B cell (primary cell): ENCODE results near the gene P2RY6. TPM values are rescaled to one million over a fixed set of nuclear protein-coding genes. Genes with fewer than 3 reads are reported as not detected.

ENCODE experiments used
- ATAC-seq: fragments of 200-7000 bp; cut with Tn5 transposase; one replicate; pipeline ENCODE4 v1.10.0; 2021; ENCODE audit warnings: low read depth, mild to moderate bottlenecking, moderate number of reproducible peaks, moderate library complexity
- CTCF ChIA-PET: fragments of 350-600 bp; sonication (Branson Sonifier 250); formaldehyde crosslinking; loops from one replicate; lab custom pipeline; 2021; ENCODE audit warnings: antibody characterized with exemption, inconsistent platforms; lab: Charles Lee
- POLR2A ChIA-PET: fragments of 350-600 bp; sonication (Branson Sonifier 250); formaldehyde crosslinking; loops from one replicate; lab custom pipeline; 2021; ENCODE audit warnings: antibody characterized with exemption; lab: Charles Lee
- DNase-seq: peaks from one replicate; pipeline ENCODE4 v3.0.0; 2013
- H2AFZ ChIP-seq: 2 replicates; pipeline ENCODE4 v1.6.1; 2012; ENCODE audit warnings: mild to moderate bottlenecking, low read depth, low read length; ENCODE audit not compliant: insufficient read depth, poor library complexity, severe bottlenecking
- H3K27ac ChIP-seq, 2 donors: 1 replicate in 1 of 2; 2 replicates in 1 of 2; pipeline ENCODE4 v1.5.1; 2012 to 2013; ENCODE audit warnings: low read length in 2 of 2, mild to moderate bottlenecking in 2 of 2, moderate library complexity in 1 of 2
- H3K27me3 ChIP-seq, 4 experiments: fragments of 200-600 bp in 1 of 4; sonication (generic) in 1 of 4; replicated peaks in 1 of 4; 1 replicate in 2 of 4; 2 replicates in 2 of 4; pipeline versions ENCODE4 v1.6.1 to v1.7.0; 2013 to 2016; ENCODE audit warnings: low read length in 3 of 4, mild to moderate bottlenecking in 2 of 4, mixed read lengths in 1 of 4, moderate library complexity in 1 of 4; ENCODE audit not compliant: insufficient read depth in 4 of 4, control insufficient read depth in 3 of 4; ENCODE audit errors: control extremely low read depth in 1 of 4
- H3K36me3 ChIP-seq, 2 experiments: replicated peaks in 1 of 2; 1 replicate in 1 of 2; 2 replicates in 1 of 2; pipeline versions ENCODE4 v1.6.1 to v1.7.1; 2013; ENCODE audit warnings: low read length in 1 of 2; ENCODE audit not compliant: insufficient read depth in 2 of 2, control insufficient read depth in 1 of 2; ENCODE audit errors: control extremely low read depth in 1 of 2, extremely low read depth in 1 of 2
- H3K4me1 ChIP-seq, 2 donors: fragments of 200-600 bp in 1 of 2; sonication (generic) in 1 of 2; 1 replicate in 1 of 2; 2 replicates in 1 of 2; pipeline versions ENCODE4 v1.5.1 to v1.6.1; 2013 to 2017; ENCODE audit warnings: low read length in 2 of 2; ENCODE audit not compliant: control insufficient read depth in 2 of 2, insufficient read depth in 2 of 2
- H3K4me2 ChIP-seq: replicated peaks from 2 replicates; pipeline ENCODE3; 2012; ENCODE audit warnings: mild to moderate bottlenecking, low read depth, low read length; ENCODE audit not compliant: poor library complexity, severe bottlenecking
- H3K4me3 ChIP-seq, 5 experiments: fragments of 200-600 bp in 1 of 5; sonication (generic) in 1 of 5; 1 replicate in 3 of 5; 2 replicates in 2 of 5; pipeline versions ENCODE4 v1.5.1 to v1.7.0; 2011 to 2016; ENCODE audit warnings: low read length in 4 of 5, mild to moderate bottlenecking in 4 of 5, low read depth in 2 of 5, control low read depth in 1 of 5, moderate library complexity in 1 of 5; ENCODE audit not compliant: insufficient read depth in 1 of 5; ENCODE audit errors: control extremely low read depth in 1 of 5, extremely low read depth in 1 of 5
- H3K79me2 ChIP-seq: fragments of 200-600 bp; sonication (generic); one replicate; pipeline ENCODE4 v1.6.0; 2016; ENCODE audit warnings: low read length; ENCODE audit not compliant: control insufficient read depth, insufficient read depth
- H3K9ac ChIP-seq: fragments of 200-600 bp; sonication (generic); 2 replicates; pipeline ENCODE4 v1.6.1; 2017; ENCODE audit warnings: mild to moderate bottlenecking, low read length, moderate library complexity
- H3K9me3 ChIP-seq, 3 donors: one replicate each; pipeline versions ENCODE4 v1.6.1 to v1.7.1; 2013; ENCODE audit warnings: low read length in 2 of 3; ENCODE audit not compliant: control insufficient read depth in 2 of 3, insufficient read depth in 1 of 3; ENCODE audit errors: control extremely low read depth in 1 of 3
- H4K20me1 ChIP-seq: 2 replicates; pipeline ENCODE4 v1.6.0; 2012; ENCODE audit warnings: mild to moderate bottlenecking, low read length; ENCODE audit not compliant: insufficient read depth, control insufficient read depth, poor library complexity, severe bottlenecking
- H3K27ac Mint-ChIP-seq: one replicate; pipeline ENCODE4 v1.8.0; 2021; ENCODE audit warnings: mixed read lengths
- H3K27me3 Mint-ChIP-seq: one replicate; pipeline ENCODE4 v1.8.0; 2021; ENCODE audit warnings: mixed read lengths
- H3K4me1 Mint-ChIP-seq: one replicate; pipeline ENCODE4 v1.8.0; 2021; ENCODE audit warnings: mixed read lengths
- H3K4me3 Mint-ChIP-seq: one replicate; pipeline ENCODE4 v1.8.0; 2021; ENCODE audit warnings: mixed read lengths
- H3K9me3 Mint-ChIP-seq: one replicate; pipeline ENCODE4 v1.8.0; 2022; ENCODE audit warnings: mixed read lengths; ENCODE audit not compliant: insufficient read depth
- CTCF ChIP-seq: fragments of 200-600 bp; IDR thresholded peaks from one replicate; pipeline ENCODE4 v1.8.0; 2022; ENCODE audit warnings: antibody characterized with exemption, mild to moderate bottlenecking
- EZH2 ChIP-seq: IDR thresholded peaks from 2 replicates; pipeline ENCODE4 v1.6.1; 2012; ENCODE audit warnings: borderline replicate concordance, low read depth, mild to moderate bottlenecking, moderate library complexity, low read length; ENCODE audit not compliant: insufficient read depth, poor library complexity, severe bottlenecking
- WGBS: methylation state at CpG from one replicate; pipeline ENCODE4 v1.1.5; 2013; ENCODE audit warnings: missing lambda C conversion rate; ENCODE audit not compliant: insufficient coverage; 5-methylcytosine and 5-hydroxymethylcytosine counted together
- intact Hi-C: fragments of 100-400 bp; cut with micrococcal nuclease; formaldehyde crosslinking; loops from one replicate; pipeline ENCODE4 v1.10.0; 2022
- polyA plus RNA-seq: library from polyadenylated mRNA; depleted of rRNA; stranded (reverse); fragments of >200 nt; gene quantifications from 2 replicates; pipeline ENCODE4 v1.2.3, GENCODE V29; 2012
- total RNA-seq, 2 donors: library from RNA; stranded (reverse); fragments of 120-200 nt in 1 of 2; gene quantifications; 1 replicate in 1 of 2; 2 replicates in 1 of 2; pipeline versions ENCODE4 v1.2.3 to v1.2.4, GENCODE V29; 2013 to 2022

The P2RY6 gene
- total and polyA plus RNA-seq, 2 donors (not counting 1 experiment from before 2014, with no cell fraction given) = 0.25 TPM; not detected in 1

- H3K27me3 ChIP-seq = peaks cover 0 to 3% (median 0%) of the 10 kb centered on the region in 4 experiments
- ChIA-PET POLR2A (interaction anchor here (0.6 kb wide), 1 partner anchor 178 kb away, joined by 3 read pairs; no protein-coding TSS in a partner anchor), CTCF (interaction anchor here (1.4 to 7.2 kb wide), 2 partner anchors 13 to 15 kb away, joined by 8 to 45 read pairs; no protein-coding TSS in a partner anchor)
- H3K4me1 ChIP-seq = peaks cover 17 to 25% of the 10 kb centered on the region in 2 donors
- no peak overlapping the region for H3K4me3 Mint-ChIP-seq
- ATAC-seq (no peak), DNase-seq (peak; percentile 40)
- no peaks in the 10 kb centered on the region for H3K79me2 ChIP-seq
- H3K4me2 ChIP-seq = peak overlapping the region; percentile 37
- no peaks in the 10 kb centered on the region for H3K36me3 ChIP-seq
- peaks cover 23% of the 10 kb centered on the region for H3K4me1 Mint-ChIP-seq
- H3K9me3 Mint-ChIP-seq = no peaks in the 10 kb centered on the region
- peak overlapping the region; percentile 32 for H3K27ac Mint-ChIP-seq
- H3K4me3 ChIP-seq = no peak overlapping the region
- H3K27me3 Mint-ChIP-seq = no peaks in the 10 kb centered on the region
- intact Hi-C loops = no loop called here
- no peak overlapping the region for H3K27ac ChIP-seq
- WGBS = 23% methylated on average over 10 of the region's 10 CpGs
- TF ChIP-seq CTCF = no peak
- TF ChIP-seq EZH2 = no peak
- H3K9me3 ChIP-seq = peaks cover 0 to 5% (median 0%) of the 10 kb centered on the region in 3 donors
- H2AFZ ChIP-seq = no peak overlapping the region
- H4K20me1 ChIP-seq = no peaks in the 10 kb centered on the region
- H3K9ac ChIP-seq = no peak overlapping the region
These were observed 49.7 kb downstream of the P2RY6 start for GRCh38 chr11:73321604-73322381.
